Trophoblast cell (in vitro differentiated cells and primary cell): ENCODE data around the gene LASP1.
A peak's percentile ranks its signal among the peaks of the same experiment; 100 is the strongest.

Experiments
- DNase-seq, 2 donors: peaks; one replicate each; pipeline ENCODE4 v3.0.0-alpha.2; 2016
- H2AFZ ChIP-seq: 2 replicates; pipeline ENCODE4 v1.6.1; 2013; ENCODE audit warnings: low read length, moderate library complexity, mild to moderate bottlenecking; ENCODE audit not compliant: insufficient read depth, poor library complexity
- H2AK5ac ChIP-seq: 2 replicates; pipeline ENCODE4 v1.6.1; 2013; ENCODE audit warnings: mild to moderate bottlenecking, low read length
- H2BK120ac ChIP-seq: 2 replicates; pipeline ENCODE4 v1.6.1; 2013; ENCODE audit warnings: low read length, mild to moderate bottlenecking, moderate library complexity; ENCODE audit not compliant: insufficient read depth, poor library complexity
- H2BK12ac ChIP-seq: 2 replicates; pipeline ENCODE4 v1.6.1; 2013; ENCODE audit warnings: mild to moderate bottlenecking, low read length, moderate library complexity
- H2BK5ac ChIP-seq: 2 replicates; pipeline ENCODE4 v1.6.1; 2013; ENCODE audit warnings: low read length, low read depth, moderate library complexity, mild to moderate bottlenecking; ENCODE audit not compliant: poor library complexity
- H3K14ac ChIP-seq: 2 replicates; pipeline ENCODE4 v1.6.1; 2013; ENCODE audit warnings: mild to moderate bottlenecking, low read length
- H3K18ac ChIP-seq: 2 replicates; pipeline ENCODE4 v1.6.1; 2013; ENCODE audit warnings: mild to moderate bottlenecking, low read length
- H3K23ac ChIP-seq: 2 replicates; pipeline ENCODE4 v1.6.1; 2013; ENCODE audit warnings: low read length
- H3K27ac ChIP-seq: 2 replicates; pipeline ENCODE4 v1.5.1; 2013; ENCODE audit warnings: low read depth, mild to moderate bottlenecking, inconsistent platforms, low read length, moderate library complexity
- H3K27me3 ChIP-seq: 2 replicates; pipeline ENCODE4 v1.6.1; 2013; ENCODE audit warnings: inconsistent platforms, mild to moderate bottlenecking, low read length, moderate library complexity; ENCODE audit not compliant: insufficient read depth
- H3K36me3 ChIP-seq, 2 experiments: 1 replicate in 1 of 2; 2 replicates in 1 of 2; pipeline ENCODE4 v1.6.1; 2013; ENCODE audit warnings: low read length in 2 of 2, mild to moderate bottlenecking in 2 of 2, moderate library complexity in 1 of 2; ENCODE audit not compliant: insufficient read depth in 2 of 2, control insufficient read depth in 1 of 2
- H3K4ac ChIP-seq: 2 replicates; pipeline ENCODE4 v1.6.1; 2013; ENCODE audit warnings: low read depth, mild to moderate bottlenecking, low read length, moderate library complexity
- H3K4me1 ChIP-seq, 2 experiments: 1 replicate in 1 of 2; 2 replicates in 1 of 2; pipeline ENCODE4 v1.6.1; 2013; ENCODE audit warnings: low read length in 2 of 2, mild to moderate bottlenecking in 2 of 2, moderate library complexity in 1 of 2; ENCODE audit not compliant: insufficient read depth in 2 of 2, control insufficient read depth in 1 of 2
- H3K4me2 ChIP-seq: 2 replicates; pipeline ENCODE4 v1.6.1; 2013; ENCODE audit warnings: inconsistent platforms, mild to moderate bottlenecking, low read length, moderate library complexity
- H3K4me3 ChIP-seq: 2 replicates; pipeline ENCODE4 v1.5.1; 2013; ENCODE audit warnings: mild to moderate bottlenecking, low read depth, low read length, inconsistent platforms
- H3K79me1 ChIP-seq: one replicate; pipeline ENCODE4 v1.6.1; 2013; ENCODE audit warnings: low read length
- H3K79me2 ChIP-seq: 2 replicates; pipeline ENCODE4 v1.6.1; 2013; ENCODE audit warnings: low read length, mild to moderate bottlenecking; ENCODE audit not compliant: control insufficient read depth, insufficient read depth, poor library complexity
- H3K9ac ChIP-seq: 2 replicates; pipeline ENCODE4 v1.6.1; 2013; ENCODE audit warnings: mild to moderate bottlenecking, low read length
- H3K9me3 ChIP-seq: 2 replicates; pipeline ENCODE4 v1.6.1; 2013; ENCODE audit warnings: low read depth, mild to moderate bottlenecking, control low read depth, inconsistent platforms, low read length; ENCODE audit not compliant: insufficient read depth
- H4K12ac ChIP-seq: 2 replicates; pipeline ENCODE4 v1.6.1; 2013; ENCODE audit warnings: low read depth, mild to moderate bottlenecking, low read length, moderate library complexity
- H4K8ac ChIP-seq: 2 replicates; pipeline ENCODE4 v1.6.1; 2013; ENCODE audit warnings: low read depth, mild to moderate bottlenecking, low read length, moderate library complexity
- H4K91ac ChIP-seq: one replicate; pipeline ENCODE4 v1.6.1; 2013; ENCODE audit warnings: low read depth, mild to moderate bottlenecking, low read length, moderate library complexity
- WGBS: extraction: QIAGEN DNeasy Blood & Tissue Kit; methylation state at CpG from one replicate; pipeline ENCODE4 v1.1.7; 2013; ENCODE audit warnings: missing lambda C conversion rate; ENCODE audit not compliant: insufficient read length, insufficient coverage; ENCODE audit errors: extremely low coverage; 5-methylcytosine and 5-hydroxymethylcytosine counted together

The LASP1 gene

GRCh38 chr17:38892083-38892482 lies 22.2 kb downstream of the LASP1 start:
- H2BK5ac ChIP-seq, result no peak overlapping the region
- no peak overlapping the region for H4K91ac ChIP-seq
- no peak overlapping the region for H2AFZ ChIP-seq
- H2AK5ac ChIP-seq, result no peak overlapping the region
- H3K4me1 ChIP-seq, result peaks cover 0 to 4% of the 10 kb centered on the region in 2 experiments
- no peak overlapping the region for H2BK120ac ChIP-seq
- H3K79me1 ChIP-seq, result no peaks in the 10 kb centered on the region
- DNase-seq, result no peak
- no peak overlapping the region for H4K8ac ChIP-seq
- peaks cover 78 to 84% of the 10 kb centered on the region in 2 experiments for H3K36me3 ChIP-seq
- no peak overlapping the region for H3K27ac ChIP-seq
- no CpG with 5 or more reads among the region's 4 CpGs for WGBS
- H4K12ac ChIP-seq, result no peak overlapping the region
- H3K4me2 ChIP-seq, result no peak overlapping the region
- no peak overlapping the region for H3K23ac ChIP-seq
- H3K9me3 ChIP-seq, result peaks cover 2% of the 10 kb centered on the region
- H2BK12ac ChIP-seq, result no peak overlapping the region
- no peak overlapping the region for H3K14ac ChIP-seq
- H3K18ac ChIP-seq, result no peak overlapping the region
- no peak overlapping the region for H3K9ac ChIP-seq
- H3K4ac ChIP-seq, result no peak overlapping the region
- peaks cover 3% of the 10 kb centered on the region for H3K79me2 ChIP-seq
- H3K27me3 ChIP-seq, result no peaks in the 10 kb centered on the region
- no peak overlapping the region for H3K4me3 ChIP-seq

GRCh38 chr17:38892620-38893019 lies 22.8 kb downstream of the LASP1 start:
- Histone ChIP-seq H2AFZ (no peak overlapping the region), H2BK120ac (no peak overlapping the region), H3K4me1 (peaks cover 0 to 4% of the 10 kb centered on the region in 2 experiments), H3K27me3 (no peaks in the 10 kb centered on the region), H3K23ac (no peak overlapping the region), H3K4me3 (no peak overlapping the region), H4K91ac (no peak overlapping the region), H4K8ac (no peak overlapping the region), H3K14ac (no peak overlapping the region), H3K27ac (no peak overlapping the region), H2AK5ac (no peak overlapping the region), H3K4me2 (no peak overlapping the region), H3K9me3 (peaks cover 2% of the 10 kb centered on the region), H2BK5ac (no peak overlapping the region), H2BK12ac (no peak overlapping the region), H3K4ac (no peak overlapping the region), H4K12ac (no peak overlapping the region), H3K79me2 (no peaks in the 10 kb centered on the region), H3K9ac (no peak overlapping the region), H3K18ac (no peak overlapping the region), H3K79me1 (no peaks in the 10 kb centered on the region), H3K36me3 (peaks cover 76 to 84% of the 10 kb centered on the region in 2 experiments)
- DNase-seq, result no peak
- no CpG with 5 or more reads among the region's 13 CpGs for whole genome bisulfite sequencing

DNA sequence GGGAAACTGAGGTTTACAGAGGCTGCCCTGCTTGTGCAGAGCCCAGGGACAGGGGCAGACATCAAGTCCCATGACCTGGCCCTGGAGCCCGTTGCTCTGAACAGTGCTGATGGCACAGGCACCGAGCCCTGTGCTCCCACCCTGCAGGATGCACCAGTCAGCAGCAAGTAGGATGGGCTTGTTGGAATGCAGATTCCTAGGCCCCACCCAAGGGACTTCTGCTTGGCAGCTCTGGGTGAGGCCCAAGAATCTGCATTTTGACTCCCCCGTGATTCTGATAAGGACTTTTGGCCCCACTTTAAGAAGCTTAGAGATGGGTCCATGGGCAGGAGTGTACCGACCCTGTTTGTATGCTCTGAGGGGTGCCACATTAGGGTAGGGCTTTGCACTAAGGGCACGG lies 23.3 kb downstream of the LASP1 start:
- no CpG with 5 or more reads among the region's 5 CpGs for WGBS
- H2BK5ac ChIP-seq, result no peak overlapping the region
- peaks cover 0 to 4% of the 10 kb centered on the region in 2 experiments for H3K4me1 ChIP-seq
- no peak overlapping the region for H4K12ac ChIP-seq
- no peak overlapping the region for H3K18ac ChIP-seq
- no peak overlapping the region for H3K14ac ChIP-seq
- peaks cover 2% of the 10 kb centered on the region for H3K9me3 ChIP-seq
- no peak overlapping the region for H3K9ac ChIP-seq
- H4K91ac ChIP-seq, result no peak overlapping the region
- no peak overlapping the region for H2AFZ ChIP-seq
- no peak for DNase-seq
- no peaks in the 10 kb centered on the region for H3K79me2 ChIP-seq
- H2BK120ac ChIP-seq, result no peak overlapping the region
- peaks cover 76 to 84% of the 10 kb centered on the region in 2 experiments for H3K36me3 ChIP-seq
- H2AK5ac ChIP-seq, result no peak overlapping the region
- H3K79me1 ChIP-seq, result no peaks in the 10 kb centered on the region
- H3K27me3 ChIP-seq, result no peaks in the 10 kb centered on the region
- no peak overlapping the region for H3K27ac ChIP-seq
- H3K4me2 ChIP-seq, result no peak overlapping the region
- no peak overlapping the region for H2BK12ac ChIP-seq
- H3K4ac ChIP-seq, result no peak overlapping the region
- H3K23ac ChIP-seq, result no peak overlapping the region
- no peak overlapping the region for H3K4me3 ChIP-seq
- H4K8ac ChIP-seq, result no peak overlapping the region

DNA sequence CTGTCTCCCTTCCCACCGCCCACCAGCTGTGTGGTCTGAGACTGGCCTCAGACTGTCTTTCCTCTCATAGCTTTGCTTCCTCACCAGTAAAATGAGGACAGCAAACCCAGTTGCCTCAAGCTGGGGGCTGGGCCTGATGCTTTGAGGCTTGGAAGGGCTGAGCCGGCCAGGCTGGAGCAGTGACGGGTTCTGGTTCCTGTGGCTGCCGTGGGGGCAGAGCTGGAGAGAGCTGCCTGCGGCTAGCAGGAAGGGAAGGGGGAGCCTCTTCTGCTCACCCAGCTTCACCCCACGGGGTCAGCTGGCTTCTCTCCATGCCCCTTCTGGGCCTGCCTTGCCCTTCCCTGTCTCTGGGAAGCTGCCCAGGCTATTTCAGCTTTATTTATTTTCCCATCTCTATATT lies 23.7 kb downstream of the LASP1 start:
- Histone ChIP-seq H4K8ac (no peak overlapping the region), H2BK120ac (no peak overlapping the region), H2AFZ (no peak overlapping the region), H3K18ac (no peak overlapping the region), H3K9ac (no peak overlapping the region), H3K79me1 (no peaks in the 10 kb centered on the region), H3K9me3 (peaks cover 2% of the 10 kb centered on the region), H3K27me3 (no peaks in the 10 kb centered on the region), H3K14ac (no peak overlapping the region), H2AK5ac (no peak overlapping the region), H4K12ac (no peak overlapping the region), H3K4ac (no peak overlapping the region), H3K4me2 (no peak overlapping the region), H3K4me3 (no peak overlapping the region), H3K4me1 (peaks cover 2 to 4% of the 10 kb centered on the region in 2 experiments), H3K36me3 (peaks cover 80 to 88% of the 10 kb centered on the region in 2 experiments), H3K27ac (no peak overlapping the region), H2BK5ac (no peak overlapping the region), H3K79me2 (no peaks in the 10 kb centered on the region), H2BK12ac (no peak overlapping the region), H4K91ac (no peak overlapping the region), H3K23ac (no peak overlapping the region)
- DNase-seq, result peak; percentile 47 to 48
- WGBS, result no CpG with 5 or more reads among the region's 6 CpGs
